GM18951 (cell line): ENCODE results near the gene TSPAN13.
"Not testable (repeated sequence)": the region's sequence is repeated elsewhere in the genome, so short reads cannot be mapped to it uniquely, and the experiment has no call there.

Experiments
- POLR2A ChIP-seq: IDR thresholded peaks from 4 replicates; pipeline ENCODE4 v1.6.1; 2011; ENCODE audit warnings: mild to moderate bottlenecking; ENCODE audit not compliant: insufficient read length, insufficient read depth; ENCODE audit errors: extremely low read depth
- in situ Hi-C: fragments of 300-500 bp; cut with MboI; formaldehyde crosslinking; loops from one replicate; pipeline ENCODE4 v1.12.0; 2022; ENCODE audit warnings: low sequenced_read_pairs, mixed read lengths, inconsistent platforms; ENCODE audit not compliant: unreplicated experiment

The TSPAN13 gene

GRCh38 chr7:16745645-16746044 lies 7.9 kb upstream of the TSPAN13 start:
- in situ Hi-C loops: no loop called here
- TF ChIP-seq POLR2A: no peak

- no peak for TF ChIP-seq POLR2A
- in situ Hi-C loops: no loop called here
Measured at GRCh38 chr7:16747102-16747501, 6.5 kb upstream of the TSPAN13 start.

- in situ Hi-C loops: no loop called here
- no peak for TF ChIP-seq POLR2A
Measured at GRCh38 chr7:16753932-16754855, 639 bp downstream of the TSPAN13 start.

- no peak for TF ChIP-seq POLR2A
- in situ Hi-C loops: no loop called here
Measured at GRCh38 chr7:16754856-16755317, 1.3 kb downstream of the TSPAN13 start.

GRCh38 chr7:16755397-16755796 lies 1.8 kb downstream of the TSPAN13 start:
- no peak for TF ChIP-seq POLR2A
- in situ Hi-C loops: no loop called here

- TF ChIP-seq POLR2A: no peak
- in situ Hi-C loops: no loop called here
Measured at GRCh38 chr7:16758036-16758435, 4.5 kb downstream of the TSPAN13 start.

GRCh38 chr7:16758631-16759611 lies 5.4 kb downstream of the TSPAN13 start:
- no peak for TF ChIP-seq POLR2A

GRCh38 chr7:16759840-16760239 lies 6.3 kb downstream of the TSPAN13 start:
- in situ Hi-C loops: no loop called here
- TF ChIP-seq POLR2A: no peak

More at GRCh38 chr7:16758631-16759611, 5.4 kb downstream of the TSPAN13 start:
- in situ Hi-C loops: no loop called here

GRCh38 chr7:16762177-16762576 lies 8.6 kb downstream of the TSPAN13 start:
- in situ Hi-C loops: no loop called here

GRCh38 chr7:16764942-16765341 lies 11.4 kb downstream of the TSPAN13 start:
- in situ Hi-C loops: no loop called here
- TF ChIP-seq POLR2A: no peak

More at GRCh38 chr7:16762177-16762576, 8.6 kb downstream of the TSPAN13 start:
- TF ChIP-seq POLR2A: no peak

- in situ Hi-C loops: no loop called here
- no peak for TF ChIP-seq POLR2A
Measured at GRCh38 chr7:16765436-16765859, 11.9 kb downstream of the TSPAN13 start.

GRCh38 chr7:16769994-16770393 lies 16.4 kb downstream of the TSPAN13 start:
- in situ Hi-C loops: not testable (repeated sequence)

GRCh38 chr7:16770657-16771329 lies 17.2 kb downstream of the TSPAN13 start:
- in situ Hi-C loops: no loop called here
- TF ChIP-seq POLR2A: no peak

GRCh38 chr7:16773326-16773725 lies 19.8 kb downstream of the TSPAN13 start:
- in situ Hi-C loops: no loop called here
- TF ChIP-seq POLR2A: no peak
